GM12874 (cell line): ENCODE data around the gene GPR141.

Source experiments
- CTCF ChIP-seq: IDR thresholded peaks from 2 replicates; pipeline ENCODE4 v1.5.1; 2011; ENCODE audit warnings: low read depth, mild to moderate bottlenecking, control low read depth, low read length, moderate library complexity; ENCODE audit not compliant: insufficient read depth

Gene GPR141

GRCh38 chr7:37686556-37687345, 3.2 kb downstream of the GPR141 start:
- no peak for TF ChIP-seq CTCF

- no peak for TF ChIP-seq CTCF
These were observed 6.6 kb downstream of the GPR141 start for GRCh38 chr7:37690206-37690605.

GRCh38 chr7:37694208-37695094, 10.9 kb downstream of the GPR141 start:
- TF ChIP-seq CTCF, result no peak

GRCh38 chr7:37698276-37698675, 14.7 kb downstream of the GPR141 start:
- no peak for TF ChIP-seq CTCF

GRCh38 chr7:37698782-37699181, 15.2 kb downstream of the GPR141 start:
- TF ChIP-seq CTCF, result no peak

- no peak for TF ChIP-seq CTCF
These were observed 18.2 kb downstream of the GPR141 start for GRCh38 chr7:37701769-37702168.

GRCh38 chr7:37703361-37703760, 19.8 kb downstream of the GPR141 start:
- TF ChIP-seq CTCF, result no peak
